Pancreas (tissue), 10 donors: ENCODE data around the gene PRAME. TPM values are rescaled to one million over a fixed set of nuclear protein-coding genes. Genes with fewer than 3 reads are reported as not detected.

Source experiments
- ATAC-seq, 4 donors: fragments of 200-7000 bp; cut with Tn5 transposase; one replicate each; pipeline versions ENCODE4 v1.8.0 to v1.9.1; 2020; ENCODE audit warnings: mild to moderate bottlenecking in 4 of 4, moderate library complexity in 4 of 4
- DNase-seq, 6 donors: peaks; one replicate each; pipeline ENCODE4 v3.0.0-alpha.2; 2020
- FAIRE-seq: peaks from 2 replicates; lab custom pipeline; 2012; peaks lifted over from hg19 to GRCh38; lab: Jason Lieb, UNC
- H3K27ac ChIP-seq, 4 donors: fragments of 200-600 bp; sonication (generic); 1 replicate in 3 of 4; 2 replicates in 1 of 4; pipeline versions ENCODE4 v1.5.0 to v1.8.0; 2020
- H3K27me3 ChIP-seq, 4 donors: fragments of 200-600 bp; one replicate each; pipeline ENCODE4 v1.8.0; 2021
- H3K36me3 ChIP-seq, 3 donors: fragments of 200-600 bp; sonication (generic) in 1 of 3; one replicate each; pipeline versions ENCODE4 v1.5.0 to v1.8.0; 2020 to 2021
- H3K4me1 ChIP-seq, 3 donors: fragments of 200-600 bp; one replicate each; pipeline ENCODE4 v1.8.0; 2021
- H3K4me3 ChIP-seq, 4 donors: fragments of 200-600 bp; sonication (generic) in 2 of 4; one replicate each; pipeline versions ENCODE4 v1.5.0 to v1.8.0; 2020 to 2021
- H3K9me3 ChIP-seq, 4 donors: fragments of 200-600 bp; one replicate each; pipeline ENCODE4 v1.8.0; 2021
- CTCF ChIP-seq, 4 donors: fragments of 200-600 bp; sonication (generic) in 3 of 4; IDR thresholded peaks; one replicate each; pipeline versions ENCODE4 v1.5.0 to v1.8.0; 2021; ENCODE audit warnings: antibody characterized with exemption in 4 of 4
- WGBS, 2 donors: extraction: QIAGEN DNeasy Blood & Tissue Kit; methylation state at CpG; one replicate each; pipeline ENCODE4 v1.1.7; 2013; 5-methylcytosine and 5-hydroxymethylcytosine counted together
- intact Hi-C, 3 donors: fragments of 100-400 bp; cut with DNase I; formaldehyde crosslinking; loops; one replicate each; pipeline versions ENCODE4 v1.11.1 to v1.14.2; 2022
- polyA plus RNA-seq, 2 donors: library from polyadenylated mRNA; stranded (reverse); fragments of 200-250 nt; gene quantifications; one replicate each; pipeline ENCODE4 v1.2.3, GENCODE V29; 2013
- total RNA-seq, 6 donors: library from RNA; stranded (reverse); fragmentation: NEBNext Ultra II Directional in 4 of 6; extraction: Animal tissue kit (Norgen Biotek cat#: 25700) in 4 of 6; gene quantifications; one replicate each; pipeline versions ENCODE4 v1.2.1 to v1.2.4, GENCODE V29; 2021 to 2023
- donor health status: healthy with polysubstance abuse.
- donor health status: DM: no; HTN: no; CAD: no; lungs with moderate emphysema.
- donor health status: DM: no; HTN: no; CAD: no.
- donor health status: control.
- donor health status: control.
- donor health status: Bipolar disorder and iron deficiency.
- donor health status: DM: yes; HTN: yes; CAD: no.
- donor health status: DM: no; HTN: no; CAD: no.
- donor health status: DM: no; HTN: no; CAD: no.
- donor health status: DM: yes; HTN: yes; CAD: no.

The PRAME gene
- total and polyA plus RNA-seq, 8 donors = 1.6 TPM; not detected in 7

GRCh38 chr22:22555596-22555995 is 3.5 kb downstream of the PRAME start:
- no peaks in the 10 kb centered on the region for H3K4me1 ChIP-seq
- no peak overlapping the region for H3K4me3 ChIP-seq
- H3K27ac ChIP-seq = no peak overlapping the region
- DNase-seq (no peak), ATAC-seq (no peak), FAIRE-seq (no peak)
- intact Hi-C loops = no loop called here
- TF ChIP-seq CTCF (IDR thresholded peaks at IDR 0.05) = no peak
- H3K36me3 ChIP-seq = no peaks in the 10 kb centered on the region
- 90 to 92% methylated on average over 9 of the region's 9 CpGs for WGBS, 2 donors
- no peaks in the 10 kb centered on the region for H3K27me3 ChIP-seq
- H3K9me3 ChIP-seq = no peaks in the 10 kb centered on the region

GRCh38 chr22:22554587-22555284 is 4.3 kb downstream of the PRAME start:
- H3K36me3 ChIP-seq = no peaks in the 10 kb centered on the region
- H3K4me3 ChIP-seq = no peak overlapping the region
- no peak for TF ChIP-seq CTCF (IDR thresholded peaks at IDR 0.05)
- H3K27me3 ChIP-seq = no peaks in the 10 kb centered on the region
- no peaks in the 10 kb centered on the region for H3K4me1 ChIP-seq
- intact Hi-C loops = no loop called here
- H3K9me3 ChIP-seq = no peaks in the 10 kb centered on the region
- 67 to 81% methylated on average over 4 of the region's 4 CpGs for WGBS, 2 donors
- FAIRE-seq (no peak), DNase-seq (no peak), ATAC-seq (no peak)
- H3K27ac ChIP-seq = no peak overlapping the region

GRCh38 chr22:22553735-22554586 is 5.1 kb downstream of the PRAME start:
- ATAC-seq (no peak), FAIRE-seq (no peak), DNase-seq (no peak)
- Histone ChIP-seq H3K9me3 (no peaks in the 10 kb centered on the region), H3K4me1 (no peaks in the 10 kb centered on the region), H3K27ac (no peak overlapping the region), H3K27me3 (no peaks in the 10 kb centered on the region), H3K36me3 (no peaks in the 10 kb centered on the region), H3K4me3 (no peak overlapping the region)
- TF ChIP-seq CTCF (IDR thresholded peaks at IDR 0.05) = no peak
- intact Hi-C loops = no loop called here
- 63 to 67% methylated on average over 8 of the region's 8 CpGs for WGBS, 2 donors

GRCh38 chr22:22553141-22553540 is 5.9 kb downstream of the PRAME start:
- DNase-seq (no peak), FAIRE-seq (no peak), ATAC-seq (no peak)
- H3K27ac ChIP-seq = no peak overlapping the region
- WGBS, 2 donors = 70 to 72% methylated on average over 1 of the region's 1 CpG
- H3K9me3 ChIP-seq = no peaks in the 10 kb centered on the region
- intact Hi-C loops = no loop called here
- H3K4me1 ChIP-seq = no peaks in the 10 kb centered on the region
- H3K27me3 ChIP-seq = no peaks in the 10 kb centered on the region
- H3K4me3 ChIP-seq = no peak overlapping the region
- H3K36me3 ChIP-seq = no peaks in the 10 kb centered on the region
- no peak for TF ChIP-seq CTCF (IDR thresholded peaks at IDR 0.05)

GRCh38 chr22:22552630-22553029 is 6.4 kb downstream of the PRAME start:
- no peak for TF ChIP-seq CTCF (IDR thresholded peaks at IDR 0.05)
- H3K36me3 ChIP-seq = no peaks in the 10 kb centered on the region
- no peak for ATAC-seq
- no peak overlapping the region for H3K27ac ChIP-seq
- H3K4me1 ChIP-seq = no peaks in the 10 kb centered on the region
- no peak for FAIRE-seq
- WGBS, 2 donors = 60 to 65% methylated on average over 4 of the region's 4 CpGs
- H3K9me3 ChIP-seq = no peaks in the 10 kb centered on the region
- H3K4me3 ChIP-seq = no peak overlapping the region
- no peak for DNase-seq
- no peaks in the 10 kb centered on the region for H3K27me3 ChIP-seq
- intact Hi-C loops = no loop called here
